HepG2 (cell line): ENCODE results near the gene ELOVL5. TPM values are rescaled to one million over a fixed set of nuclear protein-coding genes. Genes with fewer than 3 reads are reported as not detected.

ENCODE experiments used
- AGO2 ChIP-seq: fragments of 200-400 bp; formaldehyde crosslinking; optimal IDR thresholded peaks from 2 replicates; pipeline ENCODE3; 2017; ENCODE audit warnings: mild to moderate bottlenecking, low read depth, low read length, moderate library complexity
- ATF7 ChIP-seq, 2 experiments: fragments of 450-650 bp in 1 of 2; sonication (generic) in 1 of 2; formaldehyde crosslinking in 1 of 2; IDR thresholded peaks; 2 replicates each; pipeline versions ENCODE4 v1.4.0 to v1.6.1; 2016 to 2020; ENCODE audit warnings: antibody characterized with exemption in 1 of 2, mild to moderate bottlenecking in 1 of 2, missing genetic modification reagents in 1 of 2
- ELF4 ChIP-seq: sonication (generic); formaldehyde crosslinking; IDR thresholded peaks from 2 replicates; pipeline ENCODE4 v1.5.0; 2020; ENCODE audit warnings: missing genetic modification reagents, mild to moderate bottlenecking, moderate library complexity, borderline replicate concordance
- HOXA3 ChIP-seq: sonication (generic); formaldehyde crosslinking; IDR thresholded peaks from 2 replicates; pipeline ENCODE4 v1.5.0; 2020; ENCODE audit warnings: missing genetic modification reagents
- MED8 ChIP-seq: sonication (generic); formaldehyde crosslinking; IDR thresholded peaks from 2 replicates; pipeline ENCODE4 v1.8.1; 2023; ENCODE audit warnings: mild to moderate bottlenecking, missing genetic modification reagents; ENCODE audit not compliant: insufficient replicate concordance
- SIN3A ChIP-seq: IDR thresholded peaks from 2 replicates; pipeline ENCODE4 v1.6.1; 2011; ENCODE audit warnings: low read depth, mild to moderate bottlenecking, control low read depth, low read length, borderline replicate concordance
- SYNCRIP ChIP-seq: fragments of 200-400 bp; formaldehyde crosslinking; IDR thresholded peaks from 2 replicates; pipeline ENCODE4 v1.6.1; 2018; ENCODE audit warnings: mild to moderate bottlenecking, low read depth, low read length; ENCODE audit not compliant: insufficient read depth
- ZNF224 ChIP-seq: sonication (generic); formaldehyde crosslinking; IDR thresholded peaks from 2 replicates; pipeline ENCODE4 v1.5.0; 2020; ENCODE audit warnings: mild to moderate bottlenecking, missing genetic modification reagents
- ZNF329 ChIP-seq: sonication (generic); formaldehyde crosslinking; IDR thresholded peaks from 2 replicates; pipeline ENCODE4 v1.9.0; 2021; ENCODE audit warnings: low read depth, mild to moderate bottlenecking, missing genetic modification reagents
- ZNF546 ChIP-seq: sonication (generic); formaldehyde crosslinking; conservative IDR thresholded peaks from 2 replicates; pipeline ENCODE4 v1.8.1; 2023; ENCODE audit warnings: mild to moderate bottlenecking, missing genetic modification reagents
- ZNF557 ChIP-seq: sonication (generic); formaldehyde crosslinking; IDR thresholded peaks from 2 replicates; pipeline ENCODE4 v1.4.0; 2020; ENCODE audit warnings: missing genetic modification reagents
- polyA plus RNA-seq, 8 experiments: library from polyadenylated mRNA; depleted of rRNA in 3 of 8; stranded (reverse) in 7 of 8; unstranded in 1 of 8; fragments of >200 nt; fragmentation: Illumina TruSeq in 4 of 8; extraction: Trizol in 4 of 8; gene quantifications; 2 replicates each; pipeline versions ENCODE4 v1.2.1 to v1.2.3, GENCODE V29; 2011 to 2016; ENCODE audit warnings: low read depth in 4 of 8, missing spikeins in 1 of 8, mixed read lengths in 1 of 8; ENCODE audit not compliant: insufficient read depth in 1 of 8
- total RNA-seq, 5 experiments: library from RNA; depleted of rRNA; stranded (reverse); fragments of >200 nt; fragmentation: Illumina TruSeq; extraction: Trizol; gene quantifications; 2 replicates each; pipeline ENCODE4 v1.2.3, GENCODE V29; 2016; ENCODE audit warnings: low read depth in 1 of 5
- TF ChIP-seq, protein P1 (sequence below): sonication (generic); formaldehyde crosslinking; IDR thresholded peaks from 2 replicates; pipeline ENCODE4; 2020; ENCODE audit warnings: missing genetic modification reagents, mild to moderate bottlenecking, borderline replicate concordance
- TF ChIP-seq, protein P2 (sequence below): IDR thresholded peaks from 2 replicates; pipeline ENCODE4 v1.6.1; 2016
- TF ChIP-seq, protein P3 (sequence below): sonication (generic); formaldehyde crosslinking; IDR thresholded peaks from 2 replicates; pipeline ENCODE4 v1.8.1; 2022; ENCODE audit warnings: low read depth, mild to moderate bottlenecking, missing genetic modification reagents
- TF ChIP-seq, protein P4 (sequence below): sonication (generic); formaldehyde crosslinking; IDR thresholded peaks from 2 replicates; pipeline ENCODE4 v1.4.0; 2020; ENCODE audit warnings: missing genetic modification reagents
- TF ChIP-seq, protein P5 (sequence below): sonication (generic); formaldehyde crosslinking; IDR thresholded peaks from 2 replicates; pipeline ENCODE4 v1.4.0; 2020; ENCODE audit warnings: missing genetic modification reagents
- TF ChIP-seq, protein P6 (sequence below): IDR thresholded peaks from 2 replicates; pipeline ENCODE4 v1.6.1; 2018; ENCODE audit warnings: missing genetic modification reagents, mild to moderate bottlenecking, missing compliant biosample characterization

Gene ELOVL5
- total and polyA plus RNA-seq, 2 of the 13 experiments (the other 11 are each of a cell fraction or from before 2014, with no cell fraction given) = 50.1 to 72.4 TPM

DNA sequence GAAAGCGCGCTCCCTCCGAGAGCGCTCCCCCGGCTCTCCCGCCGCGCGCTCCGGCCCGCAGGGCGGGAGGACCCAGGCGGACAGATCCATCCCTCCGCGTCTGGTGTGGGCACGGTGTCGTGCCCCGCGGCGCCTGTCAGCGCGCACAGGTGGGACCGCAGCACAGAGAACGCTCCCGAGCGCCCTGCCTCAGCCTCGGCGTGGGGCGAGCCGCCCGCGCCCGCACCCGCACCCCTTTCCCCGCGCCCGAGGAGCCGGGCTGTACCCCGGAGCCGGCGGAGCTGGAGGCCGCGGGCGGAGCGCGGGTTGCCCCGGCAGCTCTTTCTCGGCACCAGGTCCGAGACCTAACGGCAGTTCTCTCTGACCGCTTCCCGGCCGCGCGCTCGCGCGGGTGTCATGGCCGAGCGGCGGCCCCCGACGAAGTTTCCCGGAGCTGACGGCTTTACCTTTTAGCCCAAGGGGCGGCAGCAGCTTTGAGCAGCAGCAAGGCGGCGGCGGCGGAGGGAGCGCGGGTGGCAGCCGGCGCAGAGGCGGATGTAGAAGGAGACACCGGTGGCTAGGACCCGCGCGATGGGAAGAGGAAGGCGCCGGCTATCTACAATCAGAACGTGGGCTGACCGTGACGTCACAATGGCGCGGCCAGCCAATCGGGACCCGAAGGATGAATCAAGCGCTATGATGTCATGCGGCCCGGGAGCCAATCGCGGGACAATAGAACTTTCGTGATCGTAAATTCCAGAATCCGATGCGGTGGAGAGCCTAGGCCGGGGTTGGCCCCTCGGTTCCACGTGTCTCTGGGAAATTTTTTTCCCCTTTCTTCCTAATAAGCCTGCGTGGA is at the start of gene ELOVL5 (continued):
- TF ChIP-seq AGO2 (peak; percentile 86), ATF7 (IDR thresholded peaks at IDR 0.05) (peak; percentile 96), ATF7 (CRISPR knock-in tag; IDR thresholded peaks at IDR 0.05) (peak; percentile 36; the same call in 1 of the 2 replicates), ZNF546 (CRISPR knock-in tag) (peak; percentile 25; the same call in 1 of the 2 replicates), HOXA3 (peak; percentile 100), ZNF329 (CRISPR knock-in tag) (peak; percentile 69; the same call in 1 of the 2 replicates), MED8 (no peak), ZNF224 (CRISPR knock-in tag) (peak; percentile 64), SIN3A (peak; percentile 5; the same call in 1 of the 2 replicates), ELF4 (no peak; the same call in 1 of the 2 replicates), SYNCRIP (no peak), ZNF557 (0 out of 2 replicates have a peak, but pooled peaks have one; percentile 66)
- TF ChIP-seq, protein P1, sequence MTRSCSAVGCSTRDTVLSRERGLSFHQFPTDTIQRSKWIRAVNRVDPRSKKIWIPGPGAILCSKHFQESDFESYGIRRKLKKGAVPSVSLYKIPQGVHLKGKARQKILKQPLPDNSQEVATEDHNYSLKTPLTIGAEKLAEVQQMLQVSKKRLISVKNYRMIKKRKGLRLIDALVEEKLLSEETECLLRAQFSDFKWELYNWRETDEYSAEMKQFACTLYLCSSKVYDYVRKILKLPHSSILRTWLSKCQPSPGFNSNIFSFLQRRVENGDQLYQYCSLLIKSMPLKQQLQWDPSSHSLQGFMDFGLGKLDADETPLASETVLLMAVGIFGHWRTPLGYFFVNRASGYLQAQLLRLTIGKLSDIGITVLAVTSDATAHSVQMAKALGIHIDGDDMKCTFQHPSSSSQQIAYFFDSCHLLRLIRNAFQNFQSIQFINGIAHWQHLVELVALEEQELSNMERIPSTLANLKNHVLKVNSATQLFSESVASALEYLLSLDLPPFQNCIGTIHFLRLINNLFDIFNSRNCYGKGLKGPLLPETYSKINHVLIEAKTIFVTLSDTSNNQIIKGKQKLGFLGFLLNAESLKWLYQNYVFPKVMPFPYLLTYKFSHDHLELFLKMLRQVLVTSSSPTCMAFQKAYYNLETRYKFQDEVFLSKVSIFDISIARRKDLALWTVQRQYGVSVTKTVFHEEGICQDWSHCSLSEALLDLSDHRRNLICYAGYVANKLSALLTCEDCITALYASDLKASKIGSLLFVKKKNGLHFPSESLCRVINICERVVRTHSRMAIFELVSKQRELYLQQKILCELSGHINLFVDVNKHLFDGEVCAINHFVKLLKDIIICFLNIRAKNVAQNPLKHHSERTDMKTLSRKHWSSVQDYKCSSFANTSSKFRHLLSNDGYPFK (CRISPR knock-in tag) = no peak; the same call in 1 of the 2 replicates
- TF ChIP-seq, protein P2, sequence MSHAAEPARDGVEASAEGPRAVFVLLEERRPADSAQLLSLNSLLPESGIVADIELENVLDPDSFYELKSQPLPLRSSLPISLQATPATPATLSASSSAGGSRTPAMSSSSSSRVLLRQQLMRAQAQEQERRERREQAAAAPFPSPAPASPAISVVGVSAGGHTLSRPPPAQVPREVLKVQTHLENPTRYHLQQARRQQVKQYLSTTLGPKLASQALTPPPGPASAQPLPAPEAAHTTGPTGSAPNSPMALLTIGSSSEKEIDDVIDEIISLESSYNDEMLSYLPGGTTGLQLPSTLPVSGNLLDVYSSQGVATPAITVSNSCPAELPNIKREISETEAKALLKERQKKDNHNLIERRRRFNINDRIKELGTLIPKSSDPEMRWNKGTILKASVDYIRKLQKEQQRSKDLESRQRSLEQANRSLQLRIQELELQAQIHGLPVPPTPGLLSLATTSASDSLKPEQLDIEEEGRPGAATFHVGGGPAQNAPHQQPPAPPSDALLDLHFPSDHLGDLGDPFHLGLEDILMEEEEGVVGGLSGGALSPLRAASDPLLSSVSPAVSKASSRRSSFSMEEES (CRISPR knock-in tag) = no peak; the same call in none of the 2 replicates
- TF ChIP-seq, protein P3, sequence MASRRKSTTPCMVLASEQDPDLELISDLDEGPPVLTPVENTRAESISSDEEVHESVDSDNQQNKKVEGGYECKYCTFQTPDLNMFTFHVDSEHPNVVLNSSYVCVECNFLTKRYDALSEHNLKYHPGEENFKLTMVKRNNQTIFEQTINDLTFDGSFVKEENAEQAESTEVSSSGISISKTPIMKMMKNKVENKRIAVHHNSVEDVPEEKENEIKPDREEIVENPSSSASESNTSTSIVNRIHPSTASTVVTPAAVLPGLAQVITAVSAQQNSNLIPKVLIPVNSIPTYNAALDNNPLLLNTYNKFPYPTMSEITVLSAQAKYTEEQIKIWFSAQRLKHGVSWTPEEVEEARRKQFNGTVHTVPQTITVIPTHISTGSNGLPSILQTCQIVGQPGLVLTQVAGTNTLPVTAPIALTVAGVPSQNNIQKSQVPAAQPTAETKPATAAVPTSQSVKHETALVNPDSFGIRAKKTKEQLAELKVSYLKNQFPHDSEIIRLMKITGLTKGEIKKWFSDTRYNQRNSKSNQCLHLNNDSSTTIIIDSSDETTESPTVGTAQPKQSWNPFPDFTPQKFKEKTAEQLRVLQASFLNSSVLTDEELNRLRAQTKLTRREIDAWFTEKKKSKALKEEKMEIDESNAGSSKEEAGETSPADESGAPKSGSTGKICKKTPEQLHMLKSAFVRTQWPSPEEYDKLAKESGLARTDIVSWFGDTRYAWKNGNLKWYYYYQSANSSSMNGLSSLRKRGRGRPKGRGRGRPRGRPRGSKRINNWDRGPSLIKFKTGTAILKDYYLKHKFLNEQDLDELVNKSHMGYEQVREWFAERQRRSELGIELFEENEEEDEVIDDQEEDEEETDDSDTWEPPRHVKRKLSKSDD (CRISPR knock-in tag) = peak; percentile 99
- TF ChIP-seq, protein P4, sequence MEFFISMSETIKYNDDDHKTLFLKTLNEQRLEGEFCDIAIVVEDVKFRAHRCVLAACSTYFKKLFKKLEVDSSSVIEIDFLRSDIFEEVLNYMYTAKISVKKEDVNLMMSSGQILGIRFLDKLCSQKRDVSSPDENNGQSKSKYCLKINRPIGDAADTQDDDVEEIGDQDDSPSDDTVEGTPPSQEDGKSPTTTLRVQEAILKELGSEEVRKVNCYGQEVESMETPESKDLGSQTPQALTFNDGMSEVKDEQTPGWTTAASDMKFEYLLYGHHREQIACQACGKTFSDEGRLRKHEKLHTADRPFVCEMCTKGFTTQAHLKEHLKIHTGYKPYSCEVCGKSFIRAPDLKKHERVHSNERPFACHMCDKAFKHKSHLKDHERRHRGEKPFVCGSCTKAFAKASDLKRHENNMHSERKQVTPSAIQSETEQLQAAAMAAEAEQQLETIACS (CRISPR knock-in tag) = peak; percentile 77
- TF ChIP-seq, protein P5, sequence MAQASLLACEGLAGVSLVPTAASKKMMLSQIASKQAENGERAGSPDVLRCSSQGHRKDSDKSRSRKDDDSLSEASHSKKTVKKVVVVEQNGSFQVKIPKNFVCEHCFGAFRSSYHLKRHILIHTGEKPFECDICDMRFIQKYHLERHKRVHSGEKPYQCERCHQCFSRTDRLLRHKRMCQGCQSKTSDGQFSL (CRISPR knock-in tag) = no peak; the same call in 1 of the 2 replicates
- TF ChIP-seq, protein P6, sequence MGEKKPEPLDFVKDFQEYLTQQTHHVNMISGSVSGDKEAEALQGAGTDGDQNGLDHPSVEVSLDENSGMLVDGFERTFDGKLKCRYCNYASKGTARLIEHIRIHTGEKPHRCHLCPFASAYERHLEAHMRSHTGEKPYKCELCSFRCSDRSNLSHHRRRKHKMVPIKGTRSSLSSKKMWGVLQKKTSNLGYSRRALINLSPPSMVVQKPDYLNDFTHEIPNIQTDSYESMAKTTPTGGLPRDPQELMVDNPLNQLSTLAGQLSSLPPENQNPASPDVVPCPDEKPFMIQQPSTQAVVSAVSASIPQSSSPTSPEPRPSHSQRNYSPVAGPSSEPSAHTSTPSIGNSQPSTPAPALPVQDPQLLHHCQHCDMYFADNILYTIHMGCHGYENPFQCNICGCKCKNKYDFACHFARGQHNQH (CRISPR knock-in tag) = peak; percentile 26
